GM21447 (cell line): ENCODE results near the gene EFCAB5.
"Not testable (repeated sequence)": the region's sequence is repeated elsewhere in the genome, so short reads cannot be mapped to it uniquely, and the experiment has no call there.

Experiments used
- ATAC-seq: cut with Tn5 transposase; IDR thresholded peaks from one replicate; pipeline ENCODE4 v1.9.1; 2021; ENCODE audit not compliant: unreplicated experiment

The EFCAB5 gene

DNA sequence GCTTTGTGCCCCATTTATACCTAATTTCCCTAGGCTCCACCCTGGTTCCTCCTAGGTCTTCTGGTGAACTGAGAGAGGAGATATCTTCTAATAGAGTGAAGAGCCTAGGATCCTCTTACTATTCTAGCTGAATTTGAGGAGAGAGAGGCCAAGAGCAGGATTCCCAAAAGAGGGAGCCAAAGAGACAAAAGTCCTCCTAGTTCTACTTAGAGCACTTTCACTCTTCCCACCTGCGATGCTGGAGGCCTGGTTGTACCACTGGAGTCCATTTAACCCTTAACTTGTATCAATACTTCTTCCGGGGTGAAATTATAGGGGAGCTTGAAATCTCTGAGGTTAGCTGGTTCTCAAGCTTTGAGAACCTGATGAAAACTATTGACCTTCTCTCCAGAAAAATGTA lies 8.1 kb upstream of the EFCAB5 start:
- ATAC-seq = no peak

DNA sequence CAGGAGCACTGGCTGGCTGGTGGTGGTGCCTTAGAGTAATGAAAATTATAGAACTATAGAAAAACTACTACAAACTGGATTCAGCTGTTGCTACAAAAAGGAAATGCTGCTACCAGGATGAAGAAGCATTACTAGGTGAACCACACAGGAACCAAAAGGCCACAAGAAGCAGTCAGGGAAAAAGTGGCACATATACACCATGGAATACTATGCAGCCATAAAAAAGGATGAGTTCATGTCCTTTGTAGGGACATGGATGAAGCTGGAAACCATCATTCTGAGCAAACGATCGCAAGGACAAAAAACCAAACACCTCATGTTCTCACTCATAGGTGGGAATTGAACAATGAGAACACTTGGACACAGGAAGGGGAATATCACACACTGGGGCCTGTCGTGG lies 5.5 kb upstream of the EFCAB5 start:
- not testable (repeated sequence) for ATAC-seq

DNA sequence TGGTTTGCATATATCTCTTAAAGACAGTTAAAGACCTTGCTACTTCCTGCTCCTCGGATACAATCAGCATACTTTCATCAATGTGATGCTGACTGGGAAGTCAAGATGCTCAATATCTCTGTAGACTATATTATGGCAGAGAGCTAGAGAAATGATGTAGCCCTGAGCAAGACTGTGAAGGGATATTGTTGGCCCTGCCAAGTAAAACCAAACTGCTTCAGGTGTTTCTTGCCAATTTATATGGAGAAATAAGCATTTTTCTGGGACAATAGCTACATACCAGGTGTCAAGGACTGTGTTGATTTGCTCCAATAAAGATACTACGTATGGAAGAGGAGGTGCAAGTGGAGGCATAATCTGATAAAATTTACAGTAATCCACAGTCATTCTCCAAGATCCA lies 4.7 kb upstream of the EFCAB5 start:
- no peak for ATAC-seq

GRCh38 chr17:29945281-29945680 lies 3.8 kb downstream of the EFCAB5 start:
- no peak for ATAC-seq

DNA sequence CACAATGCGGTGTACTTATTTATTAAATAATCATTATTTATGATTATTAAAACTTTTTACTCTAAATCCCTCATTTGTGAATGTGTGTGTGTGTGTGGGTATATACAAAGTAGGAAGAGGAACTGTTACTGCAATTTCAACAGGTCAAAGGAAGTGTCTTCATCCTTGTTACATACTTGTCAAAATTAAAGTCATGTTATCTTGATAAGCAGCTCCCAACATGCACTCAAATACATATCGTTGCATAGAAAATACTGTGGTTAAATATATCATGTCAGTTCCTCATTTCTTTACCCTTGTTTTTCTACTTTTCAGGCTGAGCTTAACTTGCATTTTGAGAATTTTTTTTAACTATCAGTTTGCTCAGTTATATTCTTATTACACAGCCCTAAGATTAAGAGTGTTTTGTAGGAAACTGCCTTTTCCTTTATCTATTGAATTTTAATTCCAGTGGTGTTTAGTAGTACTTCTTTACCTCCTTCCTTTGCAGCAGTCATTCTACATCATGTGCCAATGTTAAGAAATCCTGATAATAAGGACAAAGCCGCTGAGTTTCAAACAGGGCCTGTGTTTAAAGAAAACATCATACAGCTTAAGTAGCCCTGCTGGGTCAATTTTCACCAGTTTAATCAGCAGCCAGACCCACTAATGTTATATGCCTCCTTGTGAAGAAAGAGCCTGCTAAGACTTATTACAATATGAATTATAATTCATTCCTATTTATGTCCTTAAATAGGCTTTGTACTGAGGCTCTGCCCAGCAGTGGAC lies 7.2 kb downstream of the EFCAB5 start:
- no peak for ATAC-seq

GRCh38 chr17:29949696-29950095 lies 8.3 kb downstream of the EFCAB5 start:
- no peak for ATAC-seq

GRCh38 chr17:29954405-29954804 lies 13.0 kb downstream of the EFCAB5 start:
- ATAC-seq = no peak

DNA sequence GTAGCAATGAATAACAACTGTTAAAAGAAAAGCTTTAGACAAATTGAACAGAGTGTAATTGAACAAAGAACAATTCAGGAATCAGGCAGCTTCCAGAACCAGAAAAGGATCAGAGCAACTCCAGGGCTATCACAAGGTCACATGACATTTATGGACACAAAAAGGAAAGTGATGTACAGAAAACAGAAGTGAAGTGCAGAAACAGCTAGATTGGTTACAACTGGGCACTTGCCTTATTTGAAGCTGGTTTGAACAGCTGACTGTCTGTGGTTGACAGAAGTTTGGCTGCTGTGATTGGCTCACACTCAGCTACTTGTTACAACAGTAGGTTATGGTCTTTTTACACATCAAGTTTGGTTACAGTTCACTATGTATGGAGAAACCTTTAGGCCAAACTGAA lies 14.8 kb downstream of the EFCAB5 start:
- ATAC-seq = no peak

- not testable (repeated sequence) for ATAC-seq
Measured at GRCh38 chr17:29957488-29957887, 16.1 kb downstream of the EFCAB5 start.

- ATAC-seq = no peak
Measured at GRCh38 chr17:29958947-29959657, 17.7 kb downstream of the EFCAB5 start.

DNA sequence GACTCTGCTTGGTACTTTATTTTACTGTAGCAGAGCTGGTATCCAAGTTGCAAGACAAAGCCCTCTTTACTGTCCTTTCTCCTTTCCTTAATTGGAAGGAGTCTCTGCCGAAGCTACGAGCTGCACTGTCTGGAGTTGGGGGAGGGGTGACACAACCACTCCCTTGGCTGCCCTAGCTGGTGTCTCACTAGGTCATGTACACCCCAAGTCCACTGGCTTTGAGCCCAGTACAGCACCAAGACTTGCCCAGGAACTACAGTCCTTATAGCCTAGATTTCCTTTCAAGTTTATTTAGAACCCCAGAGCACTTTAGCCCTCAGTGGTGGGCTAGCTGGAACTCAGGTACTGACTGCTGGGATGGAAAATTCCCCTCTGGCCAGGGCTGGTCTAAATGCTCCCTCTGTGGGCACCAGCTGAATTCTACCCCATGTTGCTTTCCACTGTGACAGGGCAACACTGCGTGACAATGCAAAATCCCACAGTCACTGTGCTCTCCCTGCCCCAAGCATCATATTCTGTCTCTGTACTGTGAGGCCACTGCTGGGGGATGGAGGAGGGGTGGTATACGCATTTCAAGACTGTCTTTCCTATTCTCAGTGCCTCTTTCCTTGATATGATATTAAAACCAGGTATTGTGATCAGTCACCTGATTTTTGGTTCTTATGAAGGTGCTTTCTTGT lies 18.4 kb downstream of the EFCAB5 start:
- no peak for ATAC-seq

GRCh38 chr17:29962656-29963055 lies 21.2 kb downstream of the EFCAB5 start:
- ATAC-seq = no peak

GRCh38 chr17:29968271-29968670 lies 26.8 kb downstream of the EFCAB5 start:
- ATAC-seq = no peak

DNA sequence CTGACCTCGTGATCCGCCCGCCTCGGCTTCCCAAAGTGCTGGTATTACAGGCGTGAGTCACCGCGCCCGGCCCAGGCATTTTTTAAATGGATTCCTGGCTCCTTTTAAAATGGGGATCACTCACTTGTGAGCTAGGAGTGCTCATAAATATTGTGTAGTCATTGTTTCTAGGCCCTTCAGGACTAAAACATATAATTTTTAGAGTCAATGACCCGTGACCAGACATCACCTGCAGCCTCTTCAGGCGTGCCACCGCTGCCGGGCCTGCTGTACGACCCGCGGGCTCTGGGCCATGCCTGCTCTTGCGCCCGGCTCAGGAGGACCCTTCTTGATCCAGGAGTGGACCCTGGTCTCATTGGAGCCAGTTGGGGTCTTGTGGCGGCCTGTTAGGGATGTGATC lies 30.8 kb downstream of the EFCAB5 start:
- no peak for ATAC-seq

DNA sequence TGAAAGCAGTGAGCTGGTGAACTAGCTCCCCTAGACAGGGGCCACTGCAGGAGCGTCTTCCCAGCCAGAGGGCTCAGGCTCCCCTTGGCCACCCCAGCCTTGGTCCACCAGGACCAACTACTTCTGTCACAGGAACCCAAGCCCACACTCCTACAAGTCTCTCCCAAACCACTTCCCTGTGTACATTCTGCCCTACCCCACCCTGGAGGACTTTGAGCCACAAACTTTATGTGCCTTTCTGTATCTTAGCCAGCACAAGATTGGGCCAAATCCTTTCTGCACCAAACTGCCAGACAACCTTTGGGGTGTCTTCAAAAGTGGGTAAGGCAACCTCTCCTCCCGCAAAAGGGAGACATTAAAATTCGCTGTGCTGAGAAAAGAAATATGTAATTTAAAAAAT lies 31.6 kb downstream of the EFCAB5 start:
- ATAC-seq = no peak

GRCh38 chr17:29977836-29978235 lies 36.4 kb downstream of the EFCAB5 start:
- no peak for ATAC-seq

GRCh38 chr17:29980261-29980660 lies 38.8 kb downstream of the EFCAB5 start:
- ATAC-seq = no peak

DNA sequence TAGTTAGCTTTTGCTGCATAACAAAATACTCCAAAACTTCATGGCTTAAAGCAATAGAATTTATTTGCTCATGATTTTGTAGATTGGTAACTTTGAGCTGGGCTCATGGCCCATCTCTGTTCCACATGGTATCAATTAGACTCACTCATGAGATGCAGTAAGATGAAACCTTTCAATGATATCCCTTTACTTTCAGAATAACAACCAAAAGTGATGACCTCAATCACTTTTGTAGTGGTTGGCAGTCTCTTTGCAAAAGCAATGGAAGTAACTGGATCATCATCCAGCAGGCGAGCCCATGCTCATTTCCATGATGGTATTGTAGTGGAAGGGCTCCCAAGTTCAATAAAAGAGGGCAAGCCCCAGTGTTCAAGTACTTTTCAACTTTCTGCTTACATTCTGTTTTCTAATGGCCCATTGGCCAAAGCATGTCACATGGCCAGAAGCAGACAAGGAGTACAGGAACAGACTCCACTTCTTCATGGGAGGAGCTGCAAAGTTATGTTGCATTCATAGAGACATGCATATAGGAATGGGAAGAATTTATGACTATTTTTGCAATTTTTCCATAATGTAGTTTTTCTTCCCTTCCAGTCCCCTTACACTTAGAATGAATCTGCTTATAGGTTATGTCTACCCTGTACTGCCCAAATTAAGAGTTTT lies 41.7 kb downstream of the EFCAB5 start:
- no peak for ATAC-seq

- ATAC-seq = no peak
Measured at GRCh38 chr17:29996458-29996857, 55.0 kb downstream of the EFCAB5 start.

- ATAC-seq = no peak
Measured at GRCh38 chr17:30000001-30000754, 58.7 kb downstream of the EFCAB5 start.

DNA sequence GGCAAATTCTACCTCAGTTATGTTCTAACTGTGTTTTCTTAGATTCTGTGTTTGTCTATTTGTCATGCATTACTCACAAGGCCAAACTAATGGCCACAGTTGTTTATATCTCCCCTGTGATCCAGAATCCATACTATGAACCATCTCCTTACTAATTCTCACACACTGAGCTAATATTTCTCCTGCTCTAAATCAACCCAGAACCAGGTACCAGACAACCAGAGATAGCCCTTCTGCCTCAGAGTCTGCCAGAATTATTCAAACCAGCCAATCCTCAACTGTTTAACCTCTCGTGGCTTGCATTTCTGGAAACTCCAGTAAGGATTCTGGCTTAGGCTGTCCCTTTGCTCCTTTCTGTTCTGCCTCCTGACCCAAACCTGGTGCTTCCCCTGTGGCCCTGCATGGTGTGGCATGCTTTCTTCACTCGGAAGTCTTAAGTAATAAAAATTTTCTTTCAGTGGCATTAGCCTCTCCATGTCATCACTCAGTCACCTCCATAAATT lies 59.4 kb downstream of the EFCAB5 start:
- ATAC-seq = no peak
